GM21423 (cell line): ENCODE data around the gene CPVL.

ENCODE experiments used
- ATAC-seq: cut with Tn5 transposase; IDR thresholded peaks from one replicate; pipeline ENCODE4 v1.9.1; 2021; ENCODE audit warnings: mild to moderate bottlenecking, moderate library complexity; ENCODE audit not compliant: unreplicated experiment

The CPVL gene

DNA sequence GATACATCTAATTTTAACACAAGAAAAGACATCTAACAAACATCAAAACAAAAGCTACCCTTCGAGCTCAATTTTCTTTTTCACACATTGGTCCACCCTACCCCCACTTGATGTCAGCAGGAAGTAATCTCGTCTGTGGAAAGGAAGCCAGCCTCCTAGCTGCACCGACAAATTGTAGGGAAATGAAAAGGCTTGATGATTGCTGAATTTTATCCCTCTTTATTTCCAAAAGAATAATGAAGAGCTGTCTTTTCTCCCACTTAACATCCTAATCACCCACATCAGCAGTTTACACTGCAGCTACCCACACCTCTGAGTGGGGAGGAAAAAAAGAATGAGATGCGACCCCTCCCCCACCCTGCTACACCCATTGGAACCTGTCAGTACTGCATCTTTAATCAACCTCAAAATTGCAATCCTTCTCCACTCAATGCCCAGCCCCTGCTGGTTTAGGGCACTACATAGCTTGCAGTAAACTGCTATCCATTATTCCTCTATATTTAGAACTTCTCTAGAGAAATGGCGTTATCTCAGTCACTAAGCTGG, 10.6 kb upstream of the CPVL start:
- no peak for ATAC-seq

DNA sequence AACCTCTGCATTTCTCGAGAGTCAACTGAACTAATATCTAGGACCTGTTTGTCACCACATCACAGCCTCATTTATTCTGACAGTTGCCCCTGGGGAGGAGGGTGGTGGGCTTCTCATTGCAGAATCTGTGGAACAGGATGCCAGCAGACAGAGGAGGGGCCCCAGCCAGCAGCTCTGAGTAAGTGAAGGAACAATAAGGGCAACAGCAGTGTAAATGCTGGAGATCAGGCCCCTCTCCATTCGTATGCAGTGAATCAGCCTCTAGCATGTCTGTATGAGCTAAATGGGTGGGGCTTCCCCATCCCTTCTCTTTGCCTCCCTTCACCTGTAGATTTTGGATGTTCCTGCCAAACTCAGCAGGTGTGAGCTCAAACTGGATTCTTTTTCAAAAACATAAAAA, 7.7 kb upstream of the CPVL start:
- ATAC-seq: no peak

DNA sequence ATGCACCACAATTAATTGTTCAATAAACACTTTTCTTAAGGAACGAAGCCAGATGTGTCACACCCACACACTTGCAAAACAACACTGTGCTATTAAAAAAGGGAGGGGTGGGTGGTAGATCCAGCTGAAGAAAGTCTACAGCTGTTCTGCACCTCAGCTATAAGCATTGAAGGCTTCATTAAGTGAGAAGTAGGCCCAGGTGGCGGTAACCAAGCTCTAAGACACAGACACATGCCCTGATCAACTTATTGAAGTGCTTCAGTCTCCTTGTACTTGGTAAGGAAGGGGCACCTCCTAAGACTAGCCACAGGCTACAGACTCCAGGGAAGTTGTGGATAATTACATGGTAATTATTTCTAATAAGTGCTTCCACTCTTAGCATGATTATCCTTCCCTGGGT, 4.5 kb upstream of the CPVL start:
- no peak for ATAC-seq

DNA sequence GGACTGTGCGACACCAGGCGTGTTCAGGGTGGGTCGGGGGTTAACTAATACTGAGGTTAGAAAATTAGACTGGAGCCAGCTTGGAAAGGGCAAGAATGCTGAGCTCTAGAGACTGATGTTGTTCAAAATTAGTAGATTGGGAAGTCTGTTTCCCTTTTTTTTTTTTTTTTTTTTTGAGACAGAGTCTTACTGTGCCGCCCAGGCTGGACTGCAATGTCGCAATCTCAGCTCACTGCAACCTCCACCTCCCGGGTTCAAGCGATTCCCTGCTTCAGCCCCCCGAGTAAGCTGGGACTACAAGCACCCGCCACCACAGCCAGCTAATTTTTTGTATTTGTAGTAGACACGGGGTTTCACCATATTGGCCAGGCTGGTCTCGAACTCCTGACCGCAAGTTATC, 2.7 kb upstream of the CPVL start:
- no peak for ATAC-seq

DNA sequence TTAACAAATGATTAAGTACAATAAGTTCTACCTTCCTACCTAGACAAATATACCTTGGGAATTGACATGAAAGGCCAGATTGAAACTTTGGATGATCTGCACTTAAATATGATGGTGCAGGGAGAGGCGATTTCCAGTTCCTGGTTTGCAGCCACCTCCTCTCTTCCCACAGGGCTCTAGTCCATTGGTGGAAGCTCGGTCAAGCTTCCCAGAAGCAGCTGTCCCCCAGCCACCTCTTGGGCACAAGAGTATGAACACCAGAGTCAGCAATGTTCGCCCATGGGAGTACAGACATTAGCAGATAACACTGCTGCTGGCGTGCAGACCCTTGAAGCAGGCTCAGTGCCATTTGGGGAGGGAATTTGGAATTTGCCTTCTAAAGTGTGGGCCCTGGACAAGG, 1.5 kb upstream of the CPVL start:
- ATAC-seq: no peak

DNA sequence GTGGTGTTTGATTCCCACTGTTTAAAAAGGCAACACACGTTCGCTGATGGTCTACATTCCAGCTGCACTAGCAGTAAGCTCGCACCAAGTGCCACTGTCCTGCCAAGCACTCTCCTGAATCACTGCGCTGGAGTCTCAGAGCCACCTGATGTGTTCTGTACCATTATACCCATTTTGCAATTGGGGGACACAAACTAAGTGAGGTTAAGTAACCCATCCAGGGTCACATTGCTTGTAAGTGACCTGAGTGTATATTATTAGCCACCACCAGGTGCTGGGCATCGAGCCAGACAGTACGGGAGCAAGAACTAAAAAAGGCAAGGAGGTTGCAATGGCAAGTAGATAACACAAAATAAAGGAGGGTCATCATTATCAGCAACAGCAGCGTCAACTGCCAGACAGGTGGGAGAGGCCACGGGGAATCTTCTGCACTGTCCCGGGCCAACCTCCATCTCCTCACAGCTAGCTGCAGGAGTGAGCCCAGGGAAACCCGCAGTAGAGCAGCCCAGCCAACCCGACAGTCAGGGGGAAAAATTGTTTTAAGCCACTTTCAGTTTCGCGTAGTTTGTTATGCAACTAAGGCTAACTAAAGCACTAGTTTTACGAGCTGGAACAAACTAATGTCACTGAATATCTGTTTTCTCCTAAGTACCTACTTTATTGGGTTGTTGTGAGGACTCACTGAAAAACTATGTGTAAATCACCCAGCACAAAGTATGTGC, 712 bp upstream of the CPVL start:
- no peak for ATAC-seq

DNA sequence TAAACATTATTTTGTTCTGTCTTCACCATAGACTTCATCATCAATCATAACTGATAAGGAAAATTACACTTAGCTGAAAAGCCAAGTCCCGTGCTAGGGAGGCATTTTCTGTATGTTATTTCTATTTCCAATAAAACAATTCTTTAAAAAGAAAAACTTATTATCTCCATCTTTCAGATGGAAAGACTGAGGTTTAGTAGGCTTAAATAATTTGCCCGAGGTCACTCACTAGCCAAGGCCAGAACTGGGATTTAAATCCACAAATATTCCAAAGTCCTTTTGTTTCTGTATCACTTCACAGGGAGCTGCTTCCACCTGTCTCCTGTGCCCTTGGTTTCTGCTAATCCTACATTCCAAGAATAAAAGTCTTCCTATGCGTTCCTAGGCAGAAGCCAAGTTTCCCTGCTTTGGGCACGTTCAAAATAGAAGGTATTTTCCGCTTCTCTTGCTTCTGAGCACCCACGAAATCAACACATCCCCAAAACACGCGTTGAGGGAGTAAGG, 732 bp downstream of the CPVL start:
- no peak for ATAC-seq

DNA sequence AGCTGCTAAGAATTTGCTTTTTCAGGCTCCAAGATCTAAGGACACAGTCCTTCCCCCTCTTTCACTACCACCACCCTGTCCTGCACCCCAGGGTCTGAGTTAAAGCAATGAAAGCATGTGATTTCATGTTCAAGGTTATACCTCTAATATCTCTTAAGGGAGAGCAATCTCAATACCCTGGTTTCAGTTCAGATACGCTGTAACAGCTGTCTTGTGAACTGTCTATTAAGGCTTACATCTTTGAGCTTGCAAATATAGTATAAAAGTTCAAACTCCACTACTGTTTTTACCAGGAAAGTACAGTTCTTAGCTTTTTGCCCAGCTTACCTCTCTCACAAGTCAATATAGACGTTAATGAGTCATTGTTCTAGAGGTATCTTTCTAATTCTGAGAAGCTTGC, 2.6 kb downstream of the CPVL start:
- no peak for ATAC-seq

DNA sequence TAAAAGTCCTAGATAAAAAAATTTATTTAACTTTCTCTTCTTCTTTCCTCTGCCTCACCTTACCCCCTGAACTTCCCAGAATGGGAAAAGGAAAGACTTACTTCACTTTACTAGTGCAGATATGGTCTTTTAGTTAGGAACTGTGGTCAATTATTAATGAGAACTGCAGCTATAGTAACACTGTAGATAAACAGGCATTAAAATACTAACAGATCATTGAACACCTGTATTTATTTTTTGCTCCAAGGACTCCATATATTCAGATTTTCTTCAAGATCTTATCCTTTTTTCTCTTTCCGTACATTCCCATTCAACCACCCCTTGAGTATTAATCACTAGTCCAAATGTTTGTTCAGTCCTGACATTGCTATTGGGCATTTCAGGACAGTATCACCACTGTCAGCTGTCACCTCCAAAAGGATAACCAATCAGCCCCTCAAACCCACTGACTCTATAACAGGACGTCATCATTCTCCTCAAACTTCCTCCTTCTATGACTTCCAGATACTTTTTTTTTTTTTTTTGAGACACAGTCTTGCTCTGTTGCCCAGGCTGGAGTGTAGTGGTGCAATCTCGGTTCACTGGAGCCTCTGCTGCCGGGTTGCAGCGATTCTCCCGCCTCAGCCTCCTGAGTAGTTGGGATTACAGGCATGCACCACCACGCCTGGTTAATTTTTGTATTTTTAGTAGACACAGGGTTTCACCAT, 4.2 kb downstream of the CPVL start:
- no peak for ATAC-seq

DNA sequence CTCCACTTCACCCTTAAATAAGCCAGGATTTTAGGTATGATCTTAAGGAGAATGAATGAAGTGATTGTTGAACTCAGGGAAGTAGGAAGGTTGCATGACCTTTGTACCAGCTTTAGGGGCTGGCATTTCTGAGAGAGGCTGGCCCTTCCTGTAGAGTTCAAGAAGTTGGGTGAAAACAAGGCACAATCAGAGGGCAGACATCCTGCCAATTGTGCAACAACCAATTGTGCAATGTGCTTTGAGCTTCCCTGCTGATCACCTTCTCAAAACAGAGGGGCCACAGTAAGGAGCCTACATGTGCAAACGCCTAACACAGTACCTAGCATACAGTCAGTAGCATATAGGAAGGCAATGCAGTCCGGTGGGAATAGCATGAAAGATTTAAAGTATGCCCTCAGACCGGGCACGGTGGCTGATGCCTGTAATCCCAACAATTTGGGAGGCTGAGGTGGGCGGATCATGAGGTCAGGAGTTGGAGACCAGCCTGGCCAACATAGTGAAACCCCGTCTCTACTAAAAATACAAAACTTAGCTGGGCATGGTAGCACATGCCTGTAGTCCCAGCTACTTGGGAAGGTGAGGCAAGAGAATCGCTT, 5.4 kb downstream of the CPVL start:
- no peak for ATAC-seq

DNA sequence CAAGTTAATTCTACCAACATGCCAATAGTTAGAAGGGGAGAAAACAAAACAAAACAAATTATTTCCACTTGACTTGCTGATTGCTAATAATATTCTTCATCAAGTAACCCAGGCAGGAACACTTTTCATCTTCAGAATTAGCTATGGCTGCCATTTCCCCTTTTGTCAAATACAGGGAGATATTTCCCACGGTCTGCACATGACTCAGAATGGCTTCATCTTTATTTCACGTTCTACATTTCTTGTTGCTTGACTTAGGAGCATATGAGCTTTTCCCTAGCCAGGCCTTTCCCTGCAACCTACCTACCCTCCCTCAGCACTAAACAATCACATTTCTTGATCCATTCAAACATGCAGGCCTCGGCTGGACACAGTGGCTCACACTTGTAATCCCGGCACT, 6.5 kb downstream of the CPVL start:
- no peak for ATAC-seq

DNA sequence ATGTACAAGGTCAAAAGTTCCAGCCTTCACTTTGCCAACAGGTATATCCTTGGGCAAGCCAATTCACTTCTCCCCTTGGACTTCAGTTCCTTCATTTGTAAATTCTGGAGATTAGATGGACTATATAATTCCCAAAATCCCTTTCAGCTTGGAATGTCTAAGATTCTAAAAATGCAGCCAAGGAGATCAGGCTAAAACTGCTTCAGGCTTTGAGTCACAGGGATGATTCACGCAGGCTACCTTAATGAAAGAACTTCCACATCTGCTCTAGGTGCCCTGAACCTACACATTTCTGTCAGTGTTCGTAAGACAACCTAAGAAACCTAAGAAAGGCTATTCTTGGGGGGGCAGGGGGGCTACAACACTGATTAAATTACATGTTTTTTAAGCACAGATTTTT, 7.1 kb downstream of the CPVL start:
- ATAC-seq: no peak

DNA sequence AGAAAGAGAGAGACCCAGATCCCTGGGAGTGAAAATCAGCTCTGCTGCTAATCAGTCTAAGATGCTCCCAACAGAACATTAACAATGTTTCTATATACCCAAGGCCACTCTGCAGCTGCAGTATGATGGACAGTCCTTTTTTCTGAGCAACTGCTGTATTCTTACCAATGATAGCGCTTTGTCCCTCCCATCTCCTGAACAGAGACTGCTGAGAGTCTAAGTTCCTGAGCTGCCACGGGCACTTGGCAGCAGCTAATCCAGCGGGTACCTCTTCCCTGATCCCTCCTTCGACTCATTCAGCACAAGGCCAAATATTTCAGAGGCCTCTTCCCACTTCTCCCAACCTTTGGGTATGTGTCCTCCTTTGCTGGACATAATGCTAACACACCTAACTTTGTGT, 7.7 kb downstream of the CPVL start:
- no peak for ATAC-seq

DNA sequence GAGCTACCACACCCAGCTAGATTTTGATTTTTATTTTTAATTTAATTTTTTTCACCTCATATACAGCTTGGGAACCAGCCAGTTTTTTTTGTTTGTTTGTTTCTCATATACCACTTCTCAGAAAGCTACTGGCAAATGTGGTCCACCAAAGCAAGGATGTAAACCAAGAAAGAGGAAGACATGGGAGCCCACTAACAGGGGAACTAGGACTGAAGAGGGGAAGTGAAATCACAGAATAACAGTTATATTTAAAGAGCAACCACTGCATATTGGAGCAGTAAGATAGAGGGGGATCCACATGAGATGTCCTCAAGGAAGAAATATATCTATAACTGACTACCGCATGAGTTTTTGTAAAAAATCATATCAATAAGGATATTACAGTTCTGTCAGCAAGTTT, 10.5 kb downstream of the CPVL start:
- no peak for ATAC-seq

DNA sequence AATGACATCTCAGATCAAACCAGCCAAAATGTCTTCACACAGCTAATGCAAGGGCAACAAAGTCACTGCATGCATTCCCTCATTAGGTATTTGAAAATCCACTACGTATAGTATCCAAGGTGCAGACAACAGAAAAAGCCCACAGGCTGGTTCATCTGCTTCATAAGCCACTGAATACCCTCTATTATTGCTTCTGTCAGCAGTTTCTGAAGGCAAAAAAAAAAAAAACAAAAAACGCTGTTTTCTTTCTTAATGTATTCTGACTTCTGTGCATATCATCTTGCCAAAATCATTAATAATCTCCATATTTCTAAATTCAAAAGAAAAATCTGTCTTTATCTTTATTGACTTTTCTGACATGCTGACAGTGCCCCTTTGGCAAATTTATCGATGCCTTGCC, 13.4 kb downstream of the CPVL start:
- ATAC-seq: no peak

DNA sequence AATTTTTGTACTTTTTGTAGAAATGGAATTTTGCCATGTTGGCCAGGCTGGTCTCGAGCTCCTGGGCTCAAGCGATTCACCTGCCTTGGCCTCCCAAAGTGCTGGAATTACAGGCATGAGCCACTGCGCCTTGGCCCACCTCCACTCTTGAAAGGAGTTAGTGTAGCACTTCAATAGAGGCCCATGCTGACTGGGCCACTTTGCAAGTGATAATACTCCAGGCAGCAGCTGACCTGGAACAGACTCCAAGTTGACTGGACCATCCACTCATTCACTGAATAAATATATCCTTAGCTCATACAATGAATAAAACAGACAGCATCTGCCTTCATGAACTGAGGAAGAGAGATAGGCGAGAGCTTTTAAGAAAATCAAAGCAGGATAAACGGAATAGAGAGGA, 14.7 kb downstream of the CPVL start:
- no peak for ATAC-seq

DNA sequence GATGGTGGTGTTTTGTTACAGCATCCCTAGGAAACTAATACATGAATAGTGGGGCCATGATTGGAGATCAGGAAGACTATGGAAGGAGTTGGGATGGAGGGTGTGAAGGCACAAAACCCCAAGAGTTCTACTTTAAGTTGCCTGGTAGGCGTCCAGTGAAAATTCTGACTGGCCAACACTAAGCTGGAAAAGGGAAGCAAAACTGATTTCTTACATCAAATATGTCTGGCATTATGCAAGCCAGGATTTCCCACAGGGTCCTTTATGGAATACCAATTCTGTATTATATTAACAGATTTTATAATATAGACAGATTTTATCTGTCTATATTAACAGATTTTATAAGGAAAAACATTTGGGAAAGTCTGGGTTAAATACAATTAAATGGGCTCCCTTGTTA, 16.2 kb downstream of the CPVL start:
- ATAC-seq: no peak

DNA sequence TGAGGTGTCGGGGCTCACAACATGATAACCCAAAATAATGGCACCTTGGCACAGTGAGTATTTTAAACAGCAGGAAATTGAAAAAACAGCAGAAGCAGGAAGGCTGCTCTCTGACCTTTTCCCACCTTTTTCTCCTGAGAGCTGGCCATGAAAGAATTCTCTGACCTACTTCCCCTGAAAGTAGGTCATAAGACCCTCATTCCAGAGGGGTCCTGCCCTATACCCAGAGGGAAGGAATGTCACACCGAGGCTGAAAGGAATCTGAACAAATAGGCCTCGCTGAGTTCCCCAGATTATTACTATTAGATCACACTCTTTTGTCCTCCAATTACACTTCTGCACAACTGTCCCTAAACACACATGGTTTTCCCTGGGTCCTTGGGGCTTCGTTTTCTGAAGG, 18.8 kb downstream of the CPVL start:
- ATAC-seq: no peak

DNA sequence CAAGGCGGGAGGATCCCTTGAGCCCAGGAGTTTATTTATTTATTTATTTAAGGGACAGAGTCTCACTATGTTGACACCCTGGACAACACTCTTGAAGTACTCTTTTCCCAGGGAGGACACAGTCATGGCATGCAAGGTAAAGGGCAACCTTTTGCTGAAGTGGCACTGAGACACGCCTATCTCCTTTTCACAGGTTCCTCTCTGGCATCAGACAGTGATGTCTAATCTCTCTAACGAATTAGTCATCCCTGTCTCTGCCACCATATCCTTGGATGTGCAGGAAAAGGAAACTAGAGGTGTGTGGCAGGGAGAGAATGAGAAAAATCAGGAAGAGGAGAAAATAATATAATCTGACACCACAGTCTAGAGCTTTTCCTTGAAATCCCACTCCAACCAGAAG, 19.5 kb downstream of the CPVL start:
- ATAC-seq: no peak

DNA sequence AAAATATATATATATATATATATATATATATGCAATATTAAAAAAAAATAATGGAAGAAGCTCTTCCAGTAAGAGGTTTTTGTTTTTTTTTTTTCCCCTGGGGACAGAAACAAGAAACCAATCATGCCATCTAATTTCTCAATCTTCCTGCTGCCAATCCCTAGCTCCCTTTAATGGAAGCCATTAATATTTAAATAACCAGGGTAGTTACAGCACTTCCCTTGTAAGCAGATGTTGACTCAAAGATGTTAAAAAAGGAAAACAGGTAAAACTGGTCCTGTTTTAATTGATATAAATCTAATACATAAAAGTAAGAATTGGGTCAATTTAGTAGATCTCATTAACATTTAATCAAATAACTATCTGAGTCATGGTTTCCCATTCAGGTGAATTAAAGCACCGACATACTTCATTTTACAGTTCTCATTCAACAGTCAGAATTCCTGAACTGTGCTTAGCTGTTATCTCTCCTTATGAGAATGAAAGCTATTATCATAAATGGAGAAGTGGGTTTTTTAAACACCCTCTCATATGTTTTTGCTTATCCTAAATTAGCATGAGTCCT, 22.6 kb downstream of the CPVL start:
- no peak for ATAC-seq

DNA sequence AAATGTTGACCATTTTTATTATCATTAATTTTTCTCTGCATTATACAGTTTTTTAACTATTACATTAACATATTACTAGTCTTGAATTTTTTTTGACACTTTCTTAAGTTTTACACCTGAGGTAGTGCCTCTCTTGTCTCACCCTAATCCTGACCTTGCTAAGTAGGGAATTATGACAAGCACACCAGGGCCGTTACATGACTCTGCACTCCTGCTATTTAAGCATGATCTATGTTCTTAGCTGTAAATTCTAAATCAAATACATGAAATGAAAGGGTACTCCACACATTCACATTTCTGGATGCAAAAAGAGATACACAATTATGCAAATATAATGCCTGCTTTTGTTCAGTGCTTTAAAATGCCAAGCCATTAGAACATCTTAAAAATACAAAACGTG, 23.6 kb downstream of the CPVL start:
- no peak for ATAC-seq

DNA sequence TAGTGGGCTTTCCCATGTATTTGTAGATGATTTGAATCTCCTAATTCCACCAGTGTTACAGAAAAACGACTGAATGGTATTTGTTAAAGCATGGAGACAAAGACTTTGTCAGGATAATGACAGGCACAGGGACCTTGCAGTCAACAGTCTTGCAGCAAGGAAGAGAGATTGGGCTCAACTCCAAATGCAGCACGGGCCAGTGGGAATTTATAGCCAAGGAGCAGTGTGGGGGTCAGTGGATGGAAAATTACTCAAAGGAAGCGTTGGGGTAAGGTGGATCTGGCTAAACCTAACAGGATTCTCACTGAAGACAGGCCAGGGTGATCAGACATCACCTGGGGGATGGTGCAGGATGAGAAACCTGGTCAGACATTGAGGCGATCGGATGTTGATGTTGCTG, 24.3 kb downstream of the CPVL start:
- ATAC-seq: no peak
